ENCODE measurements around the gene LTBP3.
A peak's percentile ranks its signal among the peaks of the same experiment; 100 is the strongest.
"Not testable (repeated sequence)": the region's sequence is repeated elsewhere in the genome, so short reads cannot be mapped to it uniquely, and the experiment has no call there.

The LTBP3 gene

GRCh38 chr11:65571420-65571819, 13.3 kb upstream of the LTBP3 start:
- DNase-seq, result no peak

GRCh38 chr11:65569973-65570918, 12.1 kb upstream of the LTBP3 start, which contains the start of gene ZNRD2:
ZNRD2 (plus strand) TSS chr11:65570477; CDS start chr11:65570492, 15 bp downstream.
- peak; percentile 97 for DNase-seq

GRCh38 chr11:65569164-65569972, 11.2 kb upstream of the LTBP3 start:
- DNase-seq, result no peak

GRCh38 chr11:65565624-65566453, 7.7 kb upstream of the LTBP3 start:
- DNase-seq, result no peak

GRCh38 chr11:65564879-65565559, 6.9 kb upstream of the LTBP3 start:
- DNase-seq, result not testable (repeated sequence)

GRCh38 chr11:65563601-65564000, 5.4 kb upstream of the LTBP3 start:
- DNase-seq, result no peak

GRCh38 chr11:65562788-65563187, 4.6 kb upstream of the LTBP3 start:
- DNase-seq, result no peak

- no peak for DNase-seq
Observed at GRCh38 chr11:65562020-65562419, 3.9 kb upstream of the LTBP3 start.

GRCh38 chr11:65560555-65561418, 2.6 kb upstream of the LTBP3 start:
- no peak for DNase-seq

GRCh38 chr11:65559951-65560537, 1.9 kb upstream of the LTBP3 start:
- peak; percentile 74 for DNase-seq

GRCh38 chr11:65559535-65559934, 1.4 kb upstream of the LTBP3 start:
- no peak for DNase-seq

- DNase-seq, result no peak
Observed at GRCh38 chr11:65558930-65559509, 861 bp upstream of the LTBP3 start.

- no peak for DNase-seq
Observed at GRCh38 chr11:65557280-65558001, 718 bp downstream of the LTBP3 start.

GRCh38 chr11:65556470-65557279, 1.5 kb downstream of the LTBP3 start:
- DNase-seq, result no peak

GRCh38 chr11:65555693-65556231, 2.4 kb downstream of the LTBP3 start:
- peak; percentile 43 for DNase-seq

- no peak for DNase-seq
Observed at GRCh38 chr11:65554842-65555430, 3.2 kb downstream of the LTBP3 start.

GRCh38 chr11:65554057-65554818, 3.9 kb downstream of the LTBP3 start:
- DNase-seq, result no peak

Measured in hematopoietic multipotent progenitor cell treated with erythropoietin and hydrocortisone succinate and interleukin-3 and kit ligand, for 8 days (in vitro differentiated cells).